Neural cell (in vitro differentiated cells): ENCODE measurements around the gene MTERF1.

Source experiments
- RAD21 ChIP-seq: fragments of 450-650 bp; conservative IDR thresholded peaks from 2 replicates; pipeline ENCODE4 v1.6.1; 2014; ENCODE audit warnings: antibody characterized with exemption, mild to moderate bottlenecking, moderate library complexity
- TF ChIP-seq, protein P1 (sequence below): IDR thresholded peaks from 2 replicates; pipeline ENCODE4 v1.6.1; 2012; ENCODE audit warnings: borderline replicate concordance
- TF ChIP-seq, protein P2 (sequence below): fragments of 450-650 bp; IDR thresholded peaks from 2 replicates; pipeline ENCODE4 v1.5.1; 2014; ENCODE audit warnings: antibody characterized with exemption, mild to moderate bottlenecking, moderate library complexity; ENCODE audit not compliant: poor library complexity, severe bottlenecking

- TF ChIP-seq RAD21: no peak
- TF ChIP-seq, protein P1, sequence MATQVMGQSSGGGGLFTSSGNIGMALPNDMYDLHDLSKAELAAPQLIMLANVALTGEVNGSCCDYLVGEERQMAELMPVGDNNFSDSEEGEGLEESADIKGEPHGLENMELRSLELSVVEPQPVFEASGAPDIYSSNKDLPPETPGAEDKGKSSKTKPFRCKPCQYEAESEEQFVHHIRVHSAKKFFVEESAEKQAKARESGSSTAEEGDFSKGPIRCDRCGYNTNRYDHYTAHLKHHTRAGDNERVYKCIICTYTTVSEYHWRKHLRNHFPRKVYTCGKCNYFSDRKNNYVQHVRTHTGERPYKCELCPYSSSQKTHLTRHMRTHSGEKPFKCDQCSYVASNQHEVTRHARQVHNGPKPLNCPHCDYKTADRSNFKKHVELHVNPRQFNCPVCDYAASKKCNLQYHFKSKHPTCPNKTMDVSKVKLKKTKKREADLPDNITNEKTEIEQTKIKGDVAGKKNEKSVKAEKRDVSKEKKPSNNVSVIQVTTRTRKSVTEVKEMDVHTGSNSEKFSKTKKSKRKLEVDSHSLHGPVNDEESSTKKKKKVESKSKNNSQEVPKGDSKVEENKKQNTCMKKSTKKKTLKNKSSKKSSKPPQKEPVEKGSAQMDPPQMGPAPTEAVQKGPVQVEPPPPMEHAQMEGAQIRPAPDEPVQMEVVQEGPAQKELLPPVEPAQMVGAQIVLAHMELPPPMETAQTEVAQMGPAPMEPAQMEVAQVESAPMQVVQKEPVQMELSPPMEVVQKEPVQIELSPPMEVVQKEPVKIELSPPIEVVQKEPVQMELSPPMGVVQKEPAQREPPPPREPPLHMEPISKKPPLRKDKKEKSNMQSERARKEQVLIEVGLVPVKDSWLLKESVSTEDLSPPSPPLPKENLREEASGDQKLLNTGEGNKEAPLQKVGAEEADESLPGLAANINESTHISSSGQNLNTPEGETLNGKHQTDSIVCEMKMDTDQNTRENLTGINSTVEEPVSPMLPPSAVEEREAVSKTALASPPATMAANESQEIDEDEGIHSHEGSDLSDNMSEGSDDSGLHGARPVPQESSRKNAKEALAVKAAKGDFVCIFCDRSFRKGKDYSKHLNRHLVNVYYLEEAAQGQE: no peak
- TF ChIP-seq, protein P2, sequence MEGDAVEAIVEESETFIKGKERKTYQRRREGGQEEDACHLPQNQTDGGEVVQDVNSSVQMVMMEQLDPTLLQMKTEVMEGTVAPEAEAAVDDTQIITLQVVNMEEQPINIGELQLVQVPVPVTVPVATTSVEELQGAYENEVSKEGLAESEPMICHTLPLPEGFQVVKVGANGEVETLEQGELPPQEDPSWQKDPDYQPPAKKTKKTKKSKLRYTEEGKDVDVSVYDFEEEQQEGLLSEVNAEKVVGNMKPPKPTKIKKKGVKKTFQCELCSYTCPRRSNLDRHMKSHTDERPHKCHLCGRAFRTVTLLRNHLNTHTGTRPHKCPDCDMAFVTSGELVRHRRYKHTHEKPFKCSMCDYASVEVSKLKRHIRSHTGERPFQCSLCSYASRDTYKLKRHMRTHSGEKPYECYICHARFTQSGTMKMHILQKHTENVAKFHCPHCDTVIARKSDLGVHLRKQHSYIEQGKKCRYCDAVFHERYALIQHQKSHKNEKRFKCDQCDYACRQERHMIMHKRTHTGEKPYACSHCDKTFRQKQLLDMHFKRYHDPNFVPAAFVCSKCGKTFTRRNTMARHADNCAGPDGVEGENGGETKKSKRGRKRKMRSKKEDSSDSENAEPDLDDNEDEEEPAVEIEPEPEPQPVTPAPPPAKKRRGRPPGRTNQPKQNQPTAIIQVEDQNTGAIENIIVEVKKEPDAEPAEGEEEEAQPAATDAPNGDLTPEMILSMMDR: no peak
These were observed 33.1 kb upstream of the MTERF1 start for GRCh38 chr7:91913612-91914011.
